ENCODE measurements around the gene ZNF496. TPM values are rescaled to one million over a fixed set of nuclear protein-coding genes. Genes with fewer than 3 reads are reported as not detected.

ZNF496 gene
- total and polyA plus RNA-seq, 9 of the 15 experiments (the other 6 are each of a cell fraction or from before 2014, with no cell fraction given) = 4.3 to 54.0 (median 31.3) TPM

DNA sequence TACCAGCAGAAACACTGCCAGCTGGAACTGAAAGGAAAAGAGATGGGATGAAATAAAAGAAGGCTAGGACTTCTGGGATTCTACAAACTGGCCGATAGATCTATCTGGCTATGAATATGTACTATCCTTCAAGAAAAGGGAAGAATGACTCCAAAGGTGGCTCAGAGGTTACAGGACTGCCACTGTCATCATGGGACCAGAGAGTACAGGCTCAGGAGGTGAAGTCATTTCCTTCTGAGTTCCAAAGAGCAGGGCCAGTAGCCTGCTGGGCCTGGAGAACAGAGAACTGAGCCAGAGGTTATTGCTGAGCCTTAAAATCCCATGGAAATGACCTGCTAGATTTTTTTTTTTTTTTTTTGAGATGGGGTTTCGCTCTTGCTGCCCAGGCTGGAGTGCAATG lies 27.6 kb downstream of the ZNF496 start (continued):
- TF ChIP-seq NR2F6 (CRISPR knock-in tag; IDR thresholded peaks at IDR 0.05) = no peak
- no peak for TF ChIP-seq ZNF668 (CRISPR knock-in tag; IDR thresholded peaks at IDR 0.05)
- no peak for TF ChIP-seq CHCHD3 (CRISPR knock-in tag; IDR thresholded peaks at IDR 0.05)
- no peak for TF ChIP-seq CTBP1 (IDR thresholded peaks at IDR 0.05; ENCODE audit: borderline replicate concordance)

DNA sequence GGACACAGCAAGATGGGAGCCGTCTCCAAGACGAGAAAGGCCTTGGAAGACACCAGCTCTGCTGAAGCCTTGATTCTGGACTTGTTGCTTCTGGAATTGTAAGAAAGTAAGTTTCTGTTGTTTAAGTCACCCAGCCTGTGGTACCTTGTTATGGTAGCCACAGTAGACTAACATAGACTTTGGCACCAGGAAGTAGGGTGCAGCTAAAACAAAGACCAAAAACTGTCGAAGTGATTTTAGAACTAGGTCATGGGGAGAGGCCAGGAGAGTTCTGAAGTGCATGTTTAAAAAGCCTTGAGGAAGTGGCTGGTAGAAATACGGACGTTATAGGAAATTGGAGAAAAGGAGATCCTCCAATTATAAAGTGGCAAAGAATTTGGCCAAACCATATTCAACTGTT lies 28.5 kb downstream of the ZNF496 start:
- Histone ChIP-seq H3K4me2 (ENCODE audit: insufficient read depth, low read length) (no peak overlapping the region), H3K9me1 (ENCODE audit: control insufficient read depth, insufficient read depth, low read length) (no peaks in the 10 kb centered on the region), H3K9ac (ENCODE audit: insufficient read depth in 1 of 2, low read depth in 2 of 2, low read length in 2 of 2) (no peak overlapping the region), H3K9me3 (replicated peaks; ENCODE audit: control insufficient read depth, insufficient read depth, low read depth, low read length) (no peaks in the 10 kb centered on the region), H3K4me1 (replicated peaks in 1 of 2; ENCODE audit: control insufficient read depth in 2 of 2, insufficient read depth in 2 of 2, low read length in 2 of 2) (peaks cover under 1 to 6% of the 10 kb centered on the region in 2 experiments; a peak in 2 of 5 replicates), H3K4me3 (no peak overlapping the region), H3K27ac (ENCODE audit: extremely low read depth, low read depth, low read length) (no peak overlapping the region), H4K20me1 (replicated peaks; ENCODE audit: control insufficient read depth, insufficient read depth, low read length) (no peaks in the 10 kb centered on the region), H3K36me3 (ENCODE audit: control insufficient read depth, insufficient read depth, low read length) (peaks cover 92% of the 10 kb centered on the region; the same call in 2 of the 3 replicates), H3K79me2 (ENCODE audit: control insufficient read depth, insufficient read depth, low read length) (no peaks in the 10 kb centered on the region), H2AFZ (ENCODE audit: low read depth, low read length) (no peak overlapping the region), H3K27me3 (ENCODE audit: control insufficient read depth in 2 of 2, insufficient read depth in 2 of 2, low read length in 2 of 2) (no peaks in the 10 kb centered on the region; a peak in 1 of 5 replicates)
- no peak for DNase-seq (ENCODE audit: extremely low read depth in 1 of 4, low spot score in 3 of 4)
- no peak for FAIRE-seq
- intact Hi-C loops (cut with micrococcal nuclease) (no loop called here), in situ Hi-C loops (cut with MboI) (no loop called here)
- POLR2A ChIA-PET = interaction anchor here (1.9 kb wide), 1 partner anchor 10 kb away, joined by 4 read pairs; no protein-coding TSS in a partner anchor
- TF ChIP-seq, protein P1, sequence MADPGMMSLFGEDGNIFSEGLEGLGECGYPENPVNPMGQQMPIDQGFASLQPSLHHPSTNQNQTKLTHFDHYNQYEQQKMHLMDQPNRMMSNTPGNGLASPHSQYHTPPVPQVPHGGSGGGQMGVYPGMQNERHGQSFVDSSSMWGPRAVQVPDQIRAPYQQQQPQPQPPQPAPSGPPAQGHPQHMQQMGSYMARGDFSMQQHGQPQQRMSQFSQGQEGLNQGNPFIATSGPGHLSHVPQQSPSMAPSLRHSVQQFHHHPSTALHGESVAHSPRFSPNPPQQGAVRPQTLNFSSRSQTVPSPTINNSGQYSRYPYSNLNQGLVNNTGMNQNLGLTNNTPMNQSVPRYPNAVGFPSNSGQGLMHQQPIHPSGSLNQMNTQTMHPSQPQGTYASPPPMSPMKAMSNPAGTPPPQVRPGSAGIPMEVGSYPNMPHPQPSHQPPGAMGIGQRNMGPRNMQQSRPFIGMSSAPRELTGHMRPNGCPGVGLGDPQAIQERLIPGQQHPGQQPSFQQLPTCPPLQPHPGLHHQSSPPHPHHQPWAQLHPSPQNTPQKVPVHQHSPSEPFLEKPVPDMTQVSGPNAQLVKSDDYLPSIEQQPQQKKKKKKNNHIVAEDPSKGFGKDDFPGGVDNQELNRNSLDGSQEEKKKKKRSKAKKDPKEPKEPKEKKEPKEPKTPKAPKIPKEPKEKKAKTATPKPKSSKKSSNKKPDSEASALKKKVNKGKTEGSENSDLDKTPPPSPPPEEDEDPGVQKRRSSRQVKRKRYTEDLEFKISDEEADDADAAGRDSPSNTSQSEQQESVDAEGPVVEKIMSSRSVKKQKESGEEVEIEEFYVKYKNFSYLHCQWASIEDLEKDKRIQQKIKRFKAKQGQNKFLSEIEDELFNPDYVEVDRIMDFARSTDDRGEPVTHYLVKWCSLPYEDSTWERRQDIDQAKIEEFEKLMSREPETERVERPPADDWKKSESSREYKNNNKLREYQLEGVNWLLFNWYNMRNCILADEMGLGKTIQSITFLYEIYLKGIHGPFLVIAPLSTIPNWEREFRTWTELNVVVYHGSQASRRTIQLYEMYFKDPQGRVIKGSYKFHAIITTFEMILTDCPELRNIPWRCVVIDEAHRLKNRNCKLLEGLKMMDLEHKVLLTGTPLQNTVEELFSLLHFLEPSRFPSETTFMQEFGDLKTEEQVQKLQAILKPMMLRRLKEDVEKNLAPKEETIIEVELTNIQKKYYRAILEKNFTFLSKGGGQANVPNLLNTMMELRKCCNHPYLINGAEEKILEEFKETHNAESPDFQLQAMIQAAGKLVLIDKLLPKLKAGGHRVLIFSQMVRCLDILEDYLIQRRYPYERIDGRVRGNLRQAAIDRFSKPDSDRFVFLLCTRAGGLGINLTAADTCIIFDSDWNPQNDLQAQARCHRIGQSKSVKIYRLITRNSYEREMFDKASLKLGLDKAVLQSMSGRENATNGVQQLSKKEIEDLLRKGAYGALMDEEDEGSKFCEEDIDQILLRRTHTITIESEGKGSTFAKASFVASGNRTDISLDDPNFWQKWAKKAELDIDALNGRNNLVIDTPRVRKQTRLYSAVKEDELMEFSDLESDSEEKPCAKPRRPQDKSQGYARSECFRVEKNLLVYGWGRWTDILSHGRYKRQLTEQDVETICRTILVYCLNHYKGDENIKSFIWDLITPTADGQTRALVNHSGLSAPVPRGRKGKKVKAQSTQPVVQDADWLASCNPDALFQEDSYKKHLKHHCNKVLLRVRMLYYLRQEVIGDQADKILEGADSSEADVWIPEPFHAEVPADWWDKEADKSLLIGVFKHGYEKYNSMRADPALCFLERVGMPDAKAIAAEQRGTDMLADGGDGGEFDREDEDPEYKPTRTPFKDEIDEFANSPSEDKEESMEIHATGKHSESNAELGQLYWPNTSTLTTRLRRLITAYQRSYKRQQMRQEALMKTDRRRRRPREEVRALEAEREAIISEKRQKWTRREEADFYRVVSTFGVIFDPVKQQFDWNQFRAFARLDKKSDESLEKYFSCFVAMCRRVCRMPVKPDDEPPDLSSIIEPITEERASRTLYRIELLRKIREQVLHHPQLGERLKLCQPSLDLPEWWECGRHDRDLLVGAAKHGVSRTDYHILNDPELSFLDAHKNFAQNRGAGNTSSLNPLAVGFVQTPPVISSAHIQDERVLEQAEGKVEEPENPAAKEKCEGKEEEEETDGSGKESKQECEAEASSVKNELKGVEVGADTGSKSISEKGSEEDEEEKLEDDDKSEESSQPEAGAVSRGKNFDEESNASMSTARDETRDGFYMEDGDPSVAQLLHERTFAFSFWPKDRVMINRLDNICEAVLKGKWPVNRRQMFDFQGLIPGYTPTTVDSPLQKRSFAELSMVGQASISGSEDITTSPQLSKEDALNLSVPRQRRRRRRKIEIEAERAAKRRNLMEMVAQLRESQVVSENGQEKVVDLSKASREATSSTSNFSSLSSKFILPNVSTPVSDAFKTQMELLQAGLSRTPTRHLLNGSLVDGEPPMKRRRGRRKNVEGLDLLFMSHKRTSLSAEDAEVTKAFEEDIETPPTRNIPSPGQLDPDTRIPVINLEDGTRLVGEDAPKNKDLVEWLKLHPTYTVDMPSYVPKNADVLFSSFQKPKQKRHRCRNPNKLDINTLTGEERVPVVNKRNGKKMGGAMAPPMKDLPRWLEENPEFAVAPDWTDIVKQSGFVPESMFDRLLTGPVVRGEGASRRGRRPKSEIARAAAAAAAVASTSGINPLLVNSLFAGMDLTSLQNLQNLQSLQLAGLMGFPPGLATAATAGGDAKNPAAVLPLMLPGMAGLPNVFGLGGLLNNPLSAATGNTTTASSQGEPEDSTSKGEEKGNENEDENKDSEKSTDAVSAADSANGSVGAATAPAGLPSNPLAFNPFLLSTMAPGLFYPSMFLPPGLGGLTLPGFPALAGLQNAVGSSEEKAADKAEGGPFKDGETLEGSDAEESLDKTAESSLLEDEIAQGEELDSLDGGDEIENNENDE (IDR thresholded peaks at IDR 0.05; ENCODE audit: low read depth, low read length) = no peak
- no peak for TF ChIP-seq RBM39 (optimal IDR thresholded peaks at IDR 0.05; ENCODE audit: low read depth, low read length)
- no peak for TF ChIP-seq MYNN (IDR thresholded peaks at IDR 0.05)
- TF ChIP-seq MYNN (CRISPR knock-in tag; IDR thresholded peaks at IDR 0.05) = no peak
- no peak for TF ChIP-seq CBX8 (IDR thresholded peaks at IDR 0.05; ENCODE audit: borderline replicate concordance, extremely low read depth, low read depth, low read length, poor library complexity, severe bottlenecking)
- no peak for TF ChIP-seq ETV5 (CRISPR knock-in tag; IDR thresholded peaks at IDR 0.05; ENCODE audit: low read depth)
- BruUV-seq (replicated peaks) = no TSS peak
- WGBS (ENCODE audit: insufficient coverage, low coverage, missing lambda C conversion rate) = 52% methylated on average over 5 of the region's 5 CpGs
- ATAC-seq = no peak
- CTCF ChIA-PET (ENCODE audit: low intra/inter-chr PET ratio) = no interaction called here
